DMS53 (cell line): ENCODE measurements around the gene SMYD4.
A peak's percentile ranks its signal among the peaks of the same experiment; 100 is the strongest.
"Not testable (repeated sequence)": the region's sequence is repeated elsewhere in the genome, so short reads cannot be mapped to it uniquely, and the experiment has no call there.

ENCODE experiments used
- DNase-seq: peaks from one replicate; lab custom pipeline; 2025; lab: John Stamatoyannopoulos, UW

SMYD4 gene, protein sequence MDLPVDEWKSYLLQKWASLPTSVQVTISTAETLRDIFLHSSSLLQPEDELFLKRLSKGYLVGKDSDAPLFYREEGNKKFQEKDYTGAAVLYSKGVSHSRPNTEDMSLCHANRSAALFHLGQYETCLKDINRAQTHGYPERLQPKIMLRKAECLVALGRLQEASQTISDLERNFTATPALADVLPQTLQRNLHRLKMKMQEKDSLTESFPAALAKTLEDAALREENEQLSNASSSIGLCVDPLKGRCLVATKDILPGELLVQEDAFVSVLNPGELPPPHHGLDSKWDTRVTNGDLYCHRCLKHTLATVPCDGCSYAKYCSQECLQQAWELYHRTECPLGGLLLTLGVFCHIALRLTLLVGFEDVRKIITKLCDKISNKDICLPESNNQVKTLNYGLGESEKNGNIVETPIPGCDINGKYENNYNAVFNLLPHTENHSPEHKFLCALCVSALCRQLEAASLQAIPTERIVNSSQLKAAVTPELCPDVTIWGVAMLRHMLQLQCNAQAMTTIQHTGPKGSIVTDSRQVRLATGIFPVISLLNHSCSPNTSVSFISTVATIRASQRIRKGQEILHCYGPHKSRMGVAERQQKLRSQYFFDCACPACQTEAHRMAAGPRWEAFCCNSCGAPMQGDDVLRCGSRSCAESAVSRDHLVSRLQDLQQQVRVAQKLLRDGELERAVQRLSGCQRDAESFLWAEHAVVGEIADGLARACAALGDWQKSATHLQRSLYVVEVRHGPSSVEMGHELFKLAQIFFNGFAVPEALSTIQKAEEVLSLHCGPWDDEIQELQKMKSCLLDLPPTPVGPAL

DNA sequence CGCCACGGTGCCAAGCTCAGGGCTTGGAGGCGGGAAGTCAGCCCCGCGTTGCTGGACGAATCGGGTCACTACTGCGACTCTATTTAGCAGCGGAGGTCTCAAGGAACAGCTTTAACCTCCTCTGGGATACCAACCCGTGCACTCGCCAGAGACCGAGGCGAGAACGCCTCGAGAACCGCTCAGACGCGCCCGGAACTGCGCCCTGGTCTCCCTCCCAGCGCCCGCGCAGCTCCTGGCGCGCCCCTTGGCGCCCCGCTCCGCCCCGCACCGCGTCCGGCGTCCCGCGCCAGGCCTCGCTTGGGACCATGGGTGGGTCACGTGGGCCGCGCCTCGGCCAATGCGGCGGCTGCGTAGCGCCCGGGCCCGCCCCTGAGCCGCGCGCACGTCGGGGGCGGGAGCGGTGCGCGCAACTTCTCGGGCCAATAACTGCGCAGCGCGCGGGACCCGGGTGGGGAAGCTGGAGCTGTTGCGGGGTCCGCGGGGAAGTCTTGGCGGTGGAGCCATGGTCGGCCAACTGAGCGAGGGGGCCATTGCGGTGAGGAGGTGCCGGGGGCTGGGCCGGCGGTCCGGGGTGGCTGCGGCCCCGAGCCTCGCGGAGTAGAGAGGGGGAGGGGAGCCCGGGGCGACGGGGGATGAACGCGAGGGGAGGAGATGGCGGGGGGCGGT lies at the start of gene SMYD4, which contains the start of gene RPA1:
SMYD4 (minus strand) TSS at position 311 of the 666 bp plus-strand sequence. CDS start 1,908 bp downstream, outside the sequence.
RPA1 (plus strand) TSS at position 414 of the 666 bp plus-strand sequence; CDS start at position 503, 89 bp downstream.
- DNase-seq = peak; percentile 93

DNA sequence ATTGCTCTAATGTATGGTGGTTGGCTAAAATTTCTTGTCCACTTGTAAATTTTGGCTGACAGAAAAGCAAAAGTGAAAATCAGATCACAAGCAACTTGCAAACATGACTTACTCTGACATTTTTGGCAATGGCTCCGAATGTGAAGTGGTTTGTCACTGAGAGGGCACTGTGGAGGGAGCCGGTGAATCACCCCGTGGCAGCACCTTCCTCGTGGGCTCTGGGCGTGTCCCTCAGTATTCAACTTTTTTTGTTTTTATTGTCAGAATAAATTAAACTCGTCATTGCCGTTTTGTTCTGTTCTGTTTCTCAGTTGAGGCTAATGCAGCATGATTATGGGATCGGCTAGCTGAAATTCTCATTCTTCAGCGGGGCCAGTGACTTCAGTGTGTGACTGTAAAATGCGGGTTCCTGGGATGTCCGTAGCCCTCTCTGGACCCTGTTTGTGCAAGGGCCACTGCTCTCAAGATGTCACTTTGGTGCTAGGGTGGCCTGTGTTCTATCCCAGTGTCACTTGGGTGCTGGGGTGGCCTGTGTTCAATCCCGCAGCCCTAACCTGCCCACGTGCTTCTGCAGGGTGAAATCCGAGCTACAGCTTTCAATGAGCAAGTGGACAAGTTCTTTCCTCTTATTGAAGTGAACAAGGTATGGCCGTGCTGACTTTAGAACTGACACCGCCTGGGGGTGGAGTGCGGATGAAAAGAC lies 48.9 kb upstream of the SMYD4 start:
- no peak for DNase-seq

DNA sequence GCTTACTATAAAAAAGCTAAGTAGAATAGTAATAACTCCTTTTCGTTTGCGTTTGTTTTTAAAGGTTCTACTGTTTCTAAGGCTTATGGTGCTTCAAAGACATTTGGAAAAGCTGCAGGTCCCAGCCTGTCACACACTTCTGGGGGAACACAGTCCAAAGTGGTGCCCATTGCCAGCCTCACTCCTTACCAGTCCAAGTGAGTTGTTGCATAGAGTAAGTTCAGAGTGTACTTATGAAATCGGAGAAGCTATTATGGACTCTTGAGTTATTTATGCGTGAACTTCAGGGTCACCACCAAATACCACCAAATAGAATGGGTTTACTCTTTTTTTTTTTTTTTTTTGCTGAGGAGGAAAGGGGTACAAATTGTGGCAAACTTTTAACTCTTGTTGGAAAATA lies 45.9 kb upstream of the SMYD4 start:
- DNase-seq = no peak

DNA sequence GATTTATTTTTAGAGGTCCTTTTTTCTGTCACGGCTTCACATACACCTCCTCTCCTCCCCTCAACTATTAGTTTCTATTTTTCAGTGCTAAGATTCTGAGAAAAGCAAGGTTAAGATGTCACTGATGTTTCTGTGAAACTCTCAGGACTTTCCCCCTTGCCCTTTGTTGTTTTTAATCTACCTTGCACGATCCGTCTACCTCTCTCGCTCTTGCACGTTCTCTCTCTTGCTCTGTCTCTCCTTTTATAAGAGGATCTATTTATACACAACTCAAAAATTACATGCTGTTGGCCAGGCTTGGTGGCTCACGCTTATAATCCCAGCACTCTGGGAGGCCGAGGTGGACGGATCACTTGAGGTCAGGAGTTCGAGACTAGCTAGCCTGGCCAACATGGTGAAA lies 43.7 kb upstream of the SMYD4 start:
- no peak for DNase-seq

DNA sequence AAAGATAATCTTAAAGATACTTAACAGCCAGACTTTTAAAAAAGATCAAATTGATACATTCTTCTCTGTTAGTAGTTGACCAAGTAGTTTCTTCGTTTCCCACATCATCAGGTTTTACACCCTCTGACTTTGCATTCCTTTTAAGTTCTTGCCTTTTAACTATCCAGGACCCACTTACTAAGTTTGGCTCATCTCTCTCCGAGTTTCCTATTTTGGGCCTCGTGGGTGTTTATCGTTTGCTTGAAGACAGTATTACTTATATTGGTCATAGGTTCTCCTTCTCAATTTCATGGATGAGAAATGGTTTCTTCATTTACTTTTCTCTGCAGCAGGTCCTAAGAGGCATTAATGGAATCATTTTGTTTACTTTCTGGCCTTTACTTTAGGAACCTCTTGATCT lies 43.3 kb upstream of the SMYD4 start:
- DNase-seq = no peak

DNA sequence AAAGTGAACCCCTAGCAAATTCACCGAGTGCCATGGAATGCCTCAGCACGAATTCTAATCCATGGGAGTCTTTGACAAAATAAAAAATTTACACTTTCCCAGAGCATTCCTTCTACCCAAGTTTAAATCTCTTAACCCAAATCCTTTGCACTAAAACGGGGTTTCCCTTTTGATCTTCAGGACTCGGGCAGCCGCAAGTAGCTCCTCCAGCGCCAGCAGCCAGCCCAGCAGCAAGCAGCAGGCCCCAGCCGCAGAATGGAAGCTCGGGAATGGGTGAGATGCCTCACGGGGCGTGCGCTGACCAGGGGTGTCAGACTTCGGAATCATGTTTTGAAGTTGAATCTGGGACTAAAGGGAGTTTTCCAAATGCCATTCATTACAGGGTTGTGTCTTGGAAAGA lies 42.6 kb upstream of the SMYD4 start:
- DNase-seq = no peak

DNA sequence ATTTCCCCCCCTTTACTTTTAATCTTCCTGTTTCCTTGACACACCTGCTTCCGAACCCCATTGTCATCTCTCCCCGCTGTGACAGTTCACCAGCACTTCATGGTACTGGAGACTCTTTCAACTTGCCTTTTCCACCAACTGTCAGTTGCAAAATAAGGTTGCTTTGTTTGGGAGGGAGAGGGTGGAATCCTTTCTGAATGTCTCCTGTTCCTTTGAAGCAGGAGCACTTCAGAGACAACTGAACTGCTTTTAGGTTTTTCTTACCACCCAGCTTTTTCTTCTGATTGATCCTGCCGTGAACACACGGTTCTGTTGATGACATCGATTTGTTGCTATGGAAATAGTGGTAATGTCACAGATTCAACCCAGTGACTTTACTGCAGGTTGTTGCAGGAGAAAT lies 42.1 kb upstream of the SMYD4 start:
- no peak for DNase-seq

DNA sequence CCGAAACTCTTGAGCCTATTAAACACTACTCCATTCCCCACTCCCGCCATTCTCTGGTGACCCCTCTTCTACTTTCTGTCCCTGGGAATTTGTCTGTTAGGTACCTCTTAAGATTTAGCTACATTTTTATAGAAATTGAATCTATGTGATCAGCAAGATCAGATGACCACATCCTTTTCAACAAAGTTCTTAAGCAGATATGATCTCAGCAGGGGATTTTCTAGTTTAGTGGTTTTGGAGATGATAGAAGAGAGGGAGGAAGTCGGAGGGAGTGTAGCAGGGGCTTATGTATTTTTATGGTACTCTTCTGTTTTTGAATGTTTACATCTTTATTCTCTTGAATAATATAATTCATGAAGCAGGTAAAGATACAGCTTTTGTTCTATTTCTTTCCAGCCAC lies 40.9 kb upstream of the SMYD4 start:
- DNase-seq = no peak

DNA sequence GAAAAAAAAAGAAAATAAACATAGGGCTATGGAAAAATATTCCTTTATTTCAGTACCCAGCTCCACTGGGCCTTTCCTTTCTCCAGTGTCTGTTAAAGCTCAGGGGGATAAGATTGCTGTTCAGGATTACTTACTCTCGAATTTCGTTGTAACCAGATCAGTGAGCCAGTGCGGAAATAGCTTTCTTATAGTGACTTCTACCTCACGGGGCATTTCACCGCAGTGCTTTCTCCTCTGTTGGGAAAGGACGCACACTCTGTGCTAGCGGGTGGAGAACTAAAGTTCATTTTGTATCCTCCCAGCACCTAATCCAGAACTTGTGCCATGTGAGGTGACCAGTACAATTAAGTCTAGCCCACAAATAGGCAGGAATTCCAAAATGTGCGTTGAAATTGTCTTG lies 38.4 kb upstream of the SMYD4 start:
- no peak for DNase-seq

DNA sequence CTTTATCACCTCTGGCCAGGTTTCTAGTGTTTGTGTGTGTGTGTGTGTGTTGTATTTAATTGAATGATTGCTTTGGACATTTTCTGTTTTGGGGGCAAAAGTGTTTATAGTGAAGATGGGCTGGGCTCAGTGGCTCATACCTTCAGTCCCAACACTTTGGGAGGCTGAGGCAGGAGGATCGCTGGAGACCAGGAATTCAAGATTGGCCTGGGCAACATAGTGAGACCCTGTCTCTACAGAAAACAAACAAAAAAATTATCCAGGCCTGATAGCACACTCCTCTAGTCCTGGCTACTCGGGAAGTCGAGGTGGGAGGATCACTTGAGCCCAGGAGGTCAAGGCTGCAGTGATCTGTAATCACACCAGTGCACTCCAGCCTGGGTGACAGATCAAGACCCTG lies 37.6 kb upstream of the SMYD4 start:
- no peak for DNase-seq

DNA sequence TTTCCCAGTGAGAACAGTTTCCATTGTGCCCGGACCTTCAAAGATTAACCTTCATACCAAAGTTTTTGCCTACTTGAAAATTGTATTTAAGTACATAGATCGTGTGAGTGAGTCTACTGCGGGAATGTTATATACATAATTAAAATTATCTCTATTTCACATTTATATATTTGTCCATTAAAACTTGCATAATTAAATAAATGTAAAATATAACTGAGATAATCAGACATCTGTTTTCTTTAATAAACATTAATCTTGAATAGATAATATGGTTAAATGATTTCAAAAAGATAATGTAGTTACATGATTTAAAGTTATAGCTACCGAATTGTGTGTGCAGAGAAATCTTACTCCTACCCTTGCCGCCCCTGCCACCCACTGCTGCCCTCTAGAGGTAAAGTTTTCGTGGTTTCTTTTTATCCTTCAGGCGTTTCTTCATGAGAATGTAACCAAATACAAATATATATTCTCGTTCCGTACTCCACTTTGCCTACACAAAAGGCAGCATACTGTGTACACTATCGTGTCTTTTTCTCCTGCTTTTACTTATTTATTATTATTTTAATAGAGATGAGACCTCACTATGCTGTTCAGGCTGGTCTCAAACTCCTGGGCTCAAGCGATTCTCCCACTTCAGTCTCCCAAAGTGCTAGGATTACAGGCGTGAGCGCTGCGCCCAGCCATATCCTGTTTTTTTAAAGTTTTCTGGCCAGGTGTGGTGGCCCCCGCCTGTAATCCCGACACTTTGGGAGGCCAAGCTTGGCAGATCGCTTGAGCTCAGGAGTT lies 35.7 kb upstream of the SMYD4 start:
- DNase-seq = peak; percentile 61

DNA sequence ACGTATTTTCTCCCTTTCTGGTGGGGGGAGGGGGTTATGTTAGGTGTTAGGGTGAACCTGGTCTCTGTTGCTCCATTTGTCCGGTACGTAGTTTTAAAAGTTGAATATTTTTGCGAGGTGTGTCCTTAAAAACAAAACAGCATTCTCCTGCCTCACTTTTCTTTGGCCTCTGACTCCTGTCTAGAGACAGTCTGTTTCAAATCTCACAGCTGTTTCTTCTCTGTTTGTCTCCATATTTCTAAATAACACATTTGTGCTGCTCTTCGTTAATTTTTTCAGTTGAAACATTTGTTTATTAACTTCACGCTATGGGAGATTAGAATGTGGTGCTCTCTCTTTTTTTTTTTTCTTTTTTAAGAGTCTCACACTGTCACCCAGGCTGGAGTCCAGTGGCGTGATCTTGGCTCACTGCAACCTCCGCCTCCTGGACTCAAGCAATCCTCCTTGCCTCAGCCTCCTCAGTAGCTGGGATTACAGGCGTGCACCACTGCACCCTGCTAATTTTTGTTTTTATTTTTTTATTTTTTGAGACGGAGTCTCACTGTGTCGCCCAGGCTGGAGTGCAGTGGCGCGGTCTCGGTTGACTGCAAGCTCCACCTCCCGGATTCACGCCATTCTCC lies 31.8 kb upstream of the SMYD4 start:
- DNase-seq = no peak

DNA sequence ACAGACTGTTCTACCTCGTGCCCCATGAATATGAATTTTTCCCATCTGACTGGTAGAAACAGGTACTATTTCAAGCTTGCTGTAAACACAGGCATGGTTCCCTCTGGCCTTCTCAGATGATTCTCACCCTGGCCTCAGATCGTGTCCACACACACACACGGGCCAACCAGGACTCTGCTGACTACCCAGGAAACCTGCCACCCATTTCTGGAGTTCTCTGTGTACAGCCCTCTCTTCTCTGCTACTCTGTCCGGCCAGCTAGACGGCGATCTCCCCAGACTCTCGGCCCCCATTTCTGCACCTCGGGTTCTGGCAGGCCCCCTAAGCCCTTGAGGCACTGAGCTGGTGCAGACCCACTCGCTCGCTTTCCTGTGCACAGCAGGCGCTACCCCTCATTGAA lies 31.3 kb upstream of the SMYD4 start:
- no peak for DNase-seq

DNA sequence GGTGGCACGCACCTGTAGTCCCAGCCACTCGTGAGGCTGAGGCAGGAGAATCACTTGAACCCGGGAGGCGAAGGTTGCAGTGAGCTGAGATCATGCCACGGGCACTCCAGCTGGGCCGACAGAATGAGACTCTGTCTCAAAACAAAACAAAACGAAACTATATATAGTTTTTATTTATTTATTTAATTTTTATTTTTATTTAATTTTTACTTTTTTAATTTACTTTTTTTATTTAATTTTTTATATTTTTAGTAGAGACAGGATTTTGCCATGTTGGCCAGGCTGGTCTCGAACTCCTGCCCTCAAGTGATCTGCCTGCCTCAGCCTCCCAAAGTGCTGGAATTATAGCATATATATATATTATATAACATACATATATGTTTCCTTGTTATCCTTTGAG lies 26.8 kb upstream of the SMYD4 start:
- not testable (repeated sequence) for DNase-seq

DNA sequence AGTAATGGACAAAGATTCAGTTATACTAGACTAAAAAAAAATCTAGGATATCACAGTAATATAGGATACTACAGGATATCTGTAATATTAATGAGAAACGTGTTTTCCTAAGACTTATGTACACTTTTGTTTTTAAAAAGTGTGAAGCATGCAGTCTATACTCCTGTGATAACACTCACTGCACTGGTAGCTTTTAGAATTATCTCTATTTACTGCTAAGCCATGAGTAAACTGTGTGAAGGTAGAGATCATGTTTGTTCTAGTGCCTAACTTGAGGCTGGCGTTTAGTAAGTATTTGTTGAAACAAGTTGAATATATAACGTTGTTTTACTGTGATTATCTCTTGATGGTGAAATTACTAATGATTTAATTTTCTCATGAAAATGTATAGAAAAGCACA lies 24.0 kb upstream of the SMYD4 start:
- no peak for DNase-seq

DNA sequence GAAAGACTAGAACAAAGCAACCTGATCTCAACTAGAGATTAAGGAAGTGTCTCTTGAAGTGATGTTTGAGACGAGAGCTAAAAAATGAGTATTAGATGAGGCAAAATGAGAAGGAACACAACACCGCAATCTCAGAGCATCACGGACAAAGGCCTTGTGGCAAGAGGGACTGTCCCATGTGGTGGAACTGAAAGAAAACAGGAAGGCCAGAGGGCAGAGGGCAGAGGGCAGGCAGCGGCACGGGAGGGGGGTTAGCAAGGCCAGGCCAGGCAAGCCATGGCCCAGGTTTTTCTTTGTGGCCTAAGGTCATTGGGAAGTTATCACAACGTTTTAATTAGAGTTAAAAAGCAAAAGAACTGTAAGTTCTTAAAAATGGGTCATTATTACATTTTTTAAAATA lies 22.6 kb upstream of the SMYD4 start:
- no peak for DNase-seq

DNA sequence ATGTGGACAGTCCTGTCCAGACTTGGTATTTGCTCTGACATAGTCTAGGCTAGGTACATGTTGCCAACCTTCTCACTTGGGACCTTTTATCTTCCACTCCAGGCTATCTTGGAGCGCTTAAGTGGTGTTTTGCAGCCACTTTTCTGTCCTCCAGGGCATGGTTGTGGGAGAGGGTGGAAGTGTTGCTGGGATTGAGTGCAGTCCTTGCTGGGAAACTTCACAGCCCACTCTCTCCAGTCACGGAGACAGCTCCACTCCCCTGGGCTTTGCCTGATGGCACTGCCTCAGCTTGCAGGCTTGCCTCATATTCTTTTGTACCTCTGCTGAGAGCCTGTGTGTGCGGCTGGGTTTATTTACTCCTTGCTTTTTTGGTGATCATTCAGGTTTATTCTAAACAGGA lies 17.5 kb upstream of the SMYD4 start:
- DNase-seq = no peak

DNA sequence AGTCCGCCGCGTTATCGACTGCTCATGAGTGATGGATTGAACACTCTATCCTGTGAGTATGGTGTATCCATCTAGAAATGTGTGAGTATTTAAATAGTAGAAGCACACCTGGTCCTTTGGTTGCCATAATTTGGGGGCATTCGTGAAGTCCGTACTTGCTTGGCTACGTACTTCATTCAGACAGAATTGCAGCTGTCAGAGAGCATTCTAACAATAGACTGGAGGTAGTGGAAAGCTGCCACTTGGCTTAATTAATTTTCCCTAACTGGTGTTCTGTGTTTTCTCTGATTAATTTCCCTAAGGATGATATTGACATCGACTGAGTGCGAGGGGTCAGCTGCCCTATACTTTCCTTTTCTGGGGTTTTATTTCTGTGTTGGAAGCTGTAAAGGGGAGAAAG lies 14.2 kb upstream of the SMYD4 start:
- DNase-seq = no peak

DNA sequence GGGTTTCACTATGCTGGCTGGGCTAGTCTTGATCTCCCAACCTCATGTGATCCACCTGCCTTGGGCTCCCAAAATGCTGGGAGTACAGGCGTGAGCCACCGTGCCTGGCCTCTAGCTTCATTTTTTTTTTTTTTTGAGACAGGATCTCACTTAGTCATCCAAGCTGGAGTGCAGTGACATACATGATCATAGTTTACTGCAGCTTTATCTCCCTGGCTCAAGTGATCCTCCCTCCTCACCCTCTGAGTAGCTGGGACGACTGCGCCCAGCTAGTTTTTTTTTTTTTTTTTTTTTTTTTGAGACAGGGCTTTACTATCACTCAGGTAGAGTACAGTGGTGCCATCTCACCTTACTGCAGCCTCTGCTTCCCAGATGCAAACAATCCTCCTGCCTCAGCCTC lies 9.8 kb upstream of the SMYD4 start:
- no peak for DNase-seq

DNA sequence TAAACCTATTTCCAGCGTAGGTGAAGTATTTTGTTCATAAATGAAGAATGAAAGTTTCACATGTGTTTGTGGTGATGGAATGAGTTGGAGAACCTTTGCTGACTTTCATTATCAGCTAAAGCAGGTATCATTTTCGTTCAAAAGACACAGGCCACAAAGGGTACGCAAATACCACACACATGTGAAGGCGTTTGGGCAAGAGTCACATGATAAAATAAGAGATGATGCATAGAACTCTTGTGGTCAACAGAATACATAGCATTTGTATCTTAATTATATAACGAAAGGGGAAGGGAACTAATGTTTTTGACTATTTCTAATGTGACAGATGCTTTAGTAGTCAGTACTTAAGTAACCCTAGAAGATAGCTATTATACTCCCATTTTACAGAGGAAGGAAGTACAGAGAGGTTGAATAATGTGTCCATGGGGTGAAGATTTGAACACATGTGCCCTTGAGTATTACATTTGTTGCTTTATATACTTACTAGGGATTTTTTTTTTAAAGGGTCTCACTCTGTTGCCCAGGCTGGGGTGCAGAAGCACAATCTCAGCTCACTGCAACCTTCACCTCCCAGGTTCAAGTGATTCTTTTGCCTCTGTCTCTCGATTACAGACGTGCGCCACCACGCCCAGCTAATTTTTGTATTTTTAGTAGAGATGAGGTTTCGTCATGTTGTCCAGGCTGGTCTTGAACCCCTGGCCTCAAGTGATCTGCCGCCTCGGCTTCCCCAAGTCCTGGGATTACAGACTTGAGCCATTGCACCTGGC lies 4.9 kb upstream of the SMYD4 start:
- no peak for DNase-seq
